ENCODE data around the gene LYZL4. TPM values are rescaled to one million over a fixed set of nuclear protein-coding genes. Genes with fewer than 3 reads are reported as not detected.

The LYZL4 gene
- total and polyA plus RNA-seq, 2 of the 4 experiments (the other 2 are of a cell fraction), result not detected

GRCh38 chr3:42347928-42348327, 62.5 kb downstream of the LYZL4 start:
- DNase-seq (no peak), ATAC-seq (ENCODE audit: low read depth) (no peak)
- WGBS, 2 experiments (ENCODE audit: extremely low coverage in 2 of 2, insufficient read length in 1 of 2), result no CpG with 5 or more reads among the region's 2 CpGs
- no peak overlapping the region for H3K14ac ChIP-seq (replicated peaks; ENCODE audit: low read depth, low read length)
- H2BK5ac ChIP-seq (ENCODE audit: low read depth, low read length, poor library complexity, severe bottlenecking), result no peak overlapping the region
- no peak overlapping the region for H3K9ac ChIP-seq (ENCODE audit: low read depth, low read length)
- no peak overlapping the region for H2BK120ac ChIP-seq (ENCODE audit: low read depth, low read length)
- H2AK5ac ChIP-seq (ENCODE audit: low read depth, low read length), result no peak overlapping the region
- in situ Hi-C loops (cut with MboI; ENCODE audit: low sequenced_read_pairs), result no loop called here
- no peak overlapping the region for H4K8ac ChIP-seq (ENCODE audit: low read depth in 2 of 2, low read length in 2 of 2)
- H3K4ac ChIP-seq (ENCODE audit: low read depth, low read length), result no peak overlapping the region
- no peak overlapping the region for H3K27ac ChIP-seq (ENCODE audit: insufficient read depth, low read length)
- H3K4me1 ChIP-seq (ENCODE audit: control insufficient read depth, insufficient read depth, low read length), result no peaks in the 10 kb centered on the region
- H2BK20ac ChIP-seq (ENCODE audit: low read depth, low read length), result no peak overlapping the region
- no peak overlapping the region for H3K18ac ChIP-seq (ENCODE audit: low read depth, low read length)
- no peaks in the 10 kb centered on the region for H3K9me3 ChIP-seq (ENCODE audit: control insufficient read depth, insufficient read depth, low read length)
- H4K91ac ChIP-seq (ENCODE audit: insufficient read depth, low read depth, low read length), result no peak overlapping the region
- TF ChIP-seq, protein P1, sequence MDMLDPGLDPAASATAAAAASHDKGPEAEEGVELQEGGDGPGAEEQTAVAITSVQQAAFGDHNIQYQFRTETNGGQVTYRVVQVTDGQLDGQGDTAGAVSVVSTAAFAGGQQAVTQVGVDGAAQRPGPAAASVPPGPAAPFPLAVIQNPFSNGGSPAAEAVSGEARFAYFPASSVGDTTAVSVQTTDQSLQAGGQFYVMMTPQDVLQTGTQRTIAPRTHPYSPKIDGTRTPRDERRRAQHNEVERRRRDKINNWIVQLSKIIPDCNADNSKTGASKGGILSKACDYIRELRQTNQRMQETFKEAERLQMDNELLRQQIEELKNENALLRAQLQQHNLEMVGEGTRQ (IDR thresholded peaks at IDR 0.05; ENCODE audit: low read depth, low read length), result no peak
- TF ChIP-seq MAFK (IDR thresholded peaks at IDR 0.05; ENCODE audit: low read depth, low read length) (no peak), POLR2A (IDR thresholded peaks at IDR 0.05; ENCODE audit: low read depth, low read length) (no peak), RAD21 (IDR thresholded peaks at IDR 0.05; ENCODE audit: low read length) (no peak), BHLHE40 (IDR thresholded peaks at IDR 0.05; ENCODE audit: low read depth, low read length) (no peak), RFX5 (IDR thresholded peaks at IDR 0.05; ENCODE audit: low read depth, low read length) (no peak), ELK1 (IDR thresholded peaks at IDR 0.05; ENCODE audit: borderline replicate concordance, low read depth, low read length) (no peak), FOS (IDR thresholded peaks at IDR 0.05; ENCODE audit: low read depth, low read length) (no peak), NFE2L2 (IDR thresholded peaks at IDR 0.05; ENCODE audit: low read depth, low read length) (no peak), MAZ (IDR thresholded peaks at IDR 0.05; ENCODE audit: borderline replicate concordance, low read depth, low read length) (no peak), MXI1 (IDR thresholded peaks at IDR 0.05; ENCODE audit: borderline replicate concordance, low read depth, low read length) (no peak), SMC3 (IDR thresholded peaks at IDR 0.05; ENCODE audit: low read depth, low read length) (no peak), CEBPB (IDR thresholded peaks at IDR 0.05; ENCODE audit: low read depth, low read length) (no peak), RCOR1 (IDR thresholded peaks at IDR 0.05; ENCODE audit: insufficient replicate concordance, low read length) (no peak), CHD1 (IDR thresholded peaks at IDR 0.05; ENCODE audit: low read depth, low read length) (no peak)
- TF ChIP-seq, protein P2, sequence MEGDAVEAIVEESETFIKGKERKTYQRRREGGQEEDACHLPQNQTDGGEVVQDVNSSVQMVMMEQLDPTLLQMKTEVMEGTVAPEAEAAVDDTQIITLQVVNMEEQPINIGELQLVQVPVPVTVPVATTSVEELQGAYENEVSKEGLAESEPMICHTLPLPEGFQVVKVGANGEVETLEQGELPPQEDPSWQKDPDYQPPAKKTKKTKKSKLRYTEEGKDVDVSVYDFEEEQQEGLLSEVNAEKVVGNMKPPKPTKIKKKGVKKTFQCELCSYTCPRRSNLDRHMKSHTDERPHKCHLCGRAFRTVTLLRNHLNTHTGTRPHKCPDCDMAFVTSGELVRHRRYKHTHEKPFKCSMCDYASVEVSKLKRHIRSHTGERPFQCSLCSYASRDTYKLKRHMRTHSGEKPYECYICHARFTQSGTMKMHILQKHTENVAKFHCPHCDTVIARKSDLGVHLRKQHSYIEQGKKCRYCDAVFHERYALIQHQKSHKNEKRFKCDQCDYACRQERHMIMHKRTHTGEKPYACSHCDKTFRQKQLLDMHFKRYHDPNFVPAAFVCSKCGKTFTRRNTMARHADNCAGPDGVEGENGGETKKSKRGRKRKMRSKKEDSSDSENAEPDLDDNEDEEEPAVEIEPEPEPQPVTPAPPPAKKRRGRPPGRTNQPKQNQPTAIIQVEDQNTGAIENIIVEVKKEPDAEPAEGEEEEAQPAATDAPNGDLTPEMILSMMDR (conservative IDR thresholded peaks at IDR 0.05; ENCODE audit: low read depth, low read length), result no peak
- H3K4me2 ChIP-seq (ENCODE audit: low read depth, low read length), result no peak overlapping the region
- ChIA-PET POLR2A (ENCODE audit: unreplicated experiment) (no interaction called here), CTCF (no interaction called here)
- H3K56ac ChIP-seq (ENCODE audit: extremely low read depth, insufficient read depth, low read length), result no peak overlapping the region
- H3K9me1 ChIP-seq (ENCODE audit: insufficient read depth, low read length), result no peaks in the 10 kb centered on the region
- no peaks in the 10 kb centered on the region for H3K27me3 ChIP-seq (ENCODE audit: control insufficient read depth, insufficient read depth, low read length)
- H3K79me1 ChIP-seq (ENCODE audit: low read depth in 1 of 2, low read length in 2 of 2), result no peaks in the 10 kb centered on the region
- no peak overlapping the region for H3K23ac ChIP-seq (ENCODE audit: low read depth, low read length)
- H4K20me1 ChIP-seq (ENCODE audit: insufficient read depth, low read length), result no peaks in the 10 kb centered on the region
- no peak overlapping the region for H3K4me3 ChIP-seq (ENCODE audit: insufficient read depth, low read depth, low read length)
- no peaks in the 10 kb centered on the region for H3K36me3 ChIP-seq (ENCODE audit: control insufficient read depth, insufficient read depth, low read length)
- intact Hi-C loops (cut with micrococcal nuclease), result no loop called here
- no peak overlapping the region for H2BK15ac ChIP-seq (ENCODE audit: low read depth, low read length)
- no peak overlapping the region for H2AK9ac ChIP-seq (replicated peaks; ENCODE audit: low read depth, low read length, poor library complexity)
- no TSS peak for BruUV-seq (replicated peaks)
- H2AFZ ChIP-seq (replicated peaks; ENCODE audit: low read length, poor library complexity), result no peak overlapping the region
- H4K5ac ChIP-seq (ENCODE audit: low read depth, low read length), result no peak overlapping the region
- dilution Hi-C loops (cut with HindIII; ENCODE audit: low sequenced_read_pairs, unreplicated experiment), result no loop called here

All from IMR-90 (cell line).